Measurements from ENCODE around the gene HOATZ. TPM values are rescaled to one million over a fixed set of nuclear protein-coding genes. Genes with fewer than 3 reads are reported as not detected.
A peak's percentile ranks its signal among the peaks of the same experiment; 100 is the strongest.

Gene HOATZ
- total RNA-seq, 2 experiments from 2014 or later, result not detected

GRCh38 chr11:111539426-111540113, 25.0 kb downstream of the HOATZ start:
- H3K36me3 Mint-ChIP-seq (ENCODE audit: low read depth), result peaks cover 35% of the 10 kb centered on the region
- no peaks in the 10 kb centered on the region for H3K9me3 Mint-ChIP-seq
- intact Hi-C loops (cut with micrococcal nuclease), result loop anchor here (10.0 kb wide), 1 partner anchor 85 kb away; no protein-coding TSS in a partner anchor
- H3K27me3 Mint-ChIP-seq, result peaks cover 24% of the 10 kb centered on the region
- peaks cover 55% of the 10 kb centered on the region for H3K4me1 Mint-ChIP-seq (ENCODE audit: low read depth)
- ATAC-seq, result peak; percentile 69
- peak; percentile 87 for DNase-seq
- H3K27ac Mint-ChIP-seq, result peak overlapping the region; percentile 80
- no peak for TF ChIP-seq CTCF (IDR thresholded peaks at IDR 0.05)
- CTCF ChIA-PET, result interaction anchor here (1.0 to 6.5 kb wide), 6 partner anchors 15 to 93 kb away, joined by 3 to 35 read pairs (median 6); no protein-coding TSS in a partner anchor
- POLR2A ChIA-PET, result interaction anchor here (0.6 to 2.5 kb wide), 13 partner anchors 8 to 80 kb away, joined by 3 to 7 read pairs (median 4); no protein-coding TSS in a partner anchor
- H3K4me3 Mint-ChIP-seq, result peak overlapping the region; percentile 75

GRCh38 chr11:111540114-111540936, 25.7 kb downstream of the HOATZ start, which contains the start of gene LAYN:
TSS of gene LAYN (plus strand) at chr11:111540720. CDS start at chr11:111540844, 124 bp downstream.
- CTCF ChIA-PET, result interaction anchor here (0.9 to 6.5 kb wide), 6 partner anchors 8 to 94 kb away, joined by 3 to 35 read pairs (median 6); no protein-coding TSS in a partner anchor
- peaks cover 22% of the 10 kb centered on the region for H3K27me3 Mint-ChIP-seq
- DNase-seq, result peak; percentile 88

GRCh38 chr11:111540937-111541253, 26.3 kb downstream of the HOATZ start:
- Mint-ChIP-seq H3K27ac (no peak overlapping the region), H3K36me3 (ENCODE audit: low read depth) (peaks cover 47% of the 10 kb centered on the region), H3K4me1 (ENCODE audit: low read depth) (peaks cover 48% of the 10 kb centered on the region), H3K27me3 (peaks cover 22% of the 10 kb centered on the region), H3K4me3 (peak overlapping the region; percentile 75), H3K9me3 (no peaks in the 10 kb centered on the region)
- ChIA-PET POLR2A (interaction anchor here (0.7 to 2.5 kb wide), 4 partner anchors 9 to 81 kb away, joined by 3 to 7 read pairs (median 4); no protein-coding TSS in a partner anchor), CTCF (interaction anchor here (0.9 to 6.5 kb wide), 3 partner anchors 9 to 86 kb away, joined by 3 to 35 read pairs (median 5); no protein-coding TSS in a partner anchor)
- ATAC-seq (no peak), DNase-seq (no peak)
- intact Hi-C loops (cut with micrococcal nuclease), result loop anchor here (10.0 kb wide), 1 partner anchor 86 kb away; no protein-coding TSS in a partner anchor
- no peak for TF ChIP-seq CTCF (IDR thresholded peaks at IDR 0.05)

More at GRCh38 chr11:111540114-111540936, 25.7 kb downstream of the HOATZ start, which contains the start of gene LAYN:
- Mint-ChIP-seq H3K4me1 (ENCODE audit: low read depth) (peaks cover 48% of the 10 kb centered on the region), H3K4me3 (peak within 1 kb of the TSS; percentile 75), H3K9me3 (no peaks in the 10 kb centered on the region), H3K36me3 (ENCODE audit: low read depth) (peaks cover 42% of the 10 kb centered on the region), H3K27ac (peak within 1 kb of the TSS; percentile 80)
- intact Hi-C loops (cut with micrococcal nuclease), result loop anchor here (10.0 kb wide), 1 partner anchor 86 kb away; no protein-coding TSS in a partner anchor
- POLR2A ChIA-PET, result interaction anchor here (0.6 to 2.5 kb wide), 11 partner anchors 9 to 80 kb away, joined by 3 to 7 read pairs (median 4); no protein-coding TSS in a partner anchor
- ATAC-seq, result peak; percentile 59
- TF ChIP-seq CTCF (IDR thresholded peaks at IDR 0.05), result no peak

GRCh38 chr11:111541254-111542061, 26.9 kb downstream of the HOATZ start:
- ChIA-PET POLR2A (interaction anchor here (0.7 to 2.5 kb wide), 6 partner anchors 10 to 28 kb away, joined by 3 to 7 read pairs (median 4); no protein-coding TSS in a partner anchor), CTCF (interaction anchor here (0.9 to 6.5 kb wide), 4 partner anchors 9 to 113 kb away, joined by 3 to 35 read pairs (median 3); no protein-coding TSS in a partner anchor)
- Mint-ChIP-seq H3K36me3 (ENCODE audit: low read depth) (peaks cover 52% of the 10 kb centered on the region), H3K4me3 (peak overlapping the region; percentile 75), H3K9me3 (no peaks in the 10 kb centered on the region), H3K27ac (peak overlapping the region; percentile 66), H3K4me1 (ENCODE audit: low read depth) (peaks cover 47% of the 10 kb centered on the region), H3K27me3 (peaks cover 22% of the 10 kb centered on the region)
- DNase-seq, result peak; percentile 33
- intact Hi-C loops (cut with micrococcal nuclease), result loop anchor here (10.0 kb wide), 1 partner anchor 87 kb away; no protein-coding TSS in a partner anchor
- no peak for ATAC-seq
- no peak for TF ChIP-seq CTCF (IDR thresholded peaks at IDR 0.05)

Measured in activated CD8-positive, alpha-beta T cell treated with anti-CD3 and anti-CD28 coated beads for 36 hours (primary cell).